GM12878 (cell line): Measurements from ENCODE around the gene CGAS.

Experiments used
- SPI1 ChIP-seq: IDR thresholded peaks from 2 replicates; pipeline ENCODE4 v1.6.1; 2011; ENCODE audit warnings: low read depth, mild to moderate bottlenecking, low read length, moderate library complexity, borderline replicate concordance; ENCODE audit not compliant: insufficient read depth
- TAF1 ChIP-seq: IDR thresholded peaks from 2 replicates; pipeline ENCODE4 v1.6.1; 2011; ENCODE audit warnings: mild to moderate bottlenecking, low read depth, low read length, borderline replicate concordance
- TF ChIP-seq, protein P1 (sequence below): IDR thresholded peaks from 2 replicates; pipeline ENCODE4 v1.6.1; 2012; ENCODE audit warnings: low read length, inconsistent platforms
- TF ChIP-seq, protein P2 (sequence below): IDR thresholded peaks from 2 replicates; pipeline ENCODE4 v1.6.1; 2012; ENCODE audit warnings: mild to moderate bottlenecking, low read depth, low read length

DNA sequence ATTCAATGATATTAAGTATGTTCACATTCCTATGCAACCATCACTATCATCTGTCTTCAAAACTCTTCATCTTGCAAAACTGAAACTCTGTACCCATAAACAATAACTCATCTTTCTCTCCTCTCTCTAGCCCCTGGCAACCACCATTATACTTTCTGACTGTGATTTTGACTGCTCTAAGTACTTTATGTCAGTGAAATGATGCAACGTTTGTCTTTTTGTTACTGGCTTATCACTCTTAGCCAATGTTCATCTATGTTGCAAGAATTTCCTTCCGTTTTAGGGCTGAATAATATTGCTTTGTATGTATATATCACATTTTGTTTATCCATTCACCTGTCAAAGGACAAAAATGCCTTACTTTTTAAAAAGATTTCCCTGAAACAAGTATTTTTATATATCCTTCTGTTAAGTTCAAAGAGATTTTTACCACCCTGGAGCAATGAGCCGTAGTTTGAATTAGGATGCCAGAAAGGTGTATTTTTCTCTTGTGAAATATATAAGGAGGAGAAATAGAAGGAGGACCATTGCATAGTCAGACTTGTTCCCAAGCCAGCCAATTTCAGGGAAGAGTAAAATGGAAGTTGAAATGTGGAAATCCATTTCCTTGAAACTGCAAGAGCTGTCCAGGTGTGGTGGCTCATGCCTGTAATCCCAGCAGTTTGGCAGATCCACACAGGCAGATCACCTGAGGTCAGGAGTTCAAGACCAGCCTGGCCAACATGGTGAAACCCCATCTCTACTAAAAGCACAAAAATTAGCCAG lies 4.0 kb upstream of the CGAS start:
- TF ChIP-seq SPI1 = no peak
- TF ChIP-seq, protein P1, sequence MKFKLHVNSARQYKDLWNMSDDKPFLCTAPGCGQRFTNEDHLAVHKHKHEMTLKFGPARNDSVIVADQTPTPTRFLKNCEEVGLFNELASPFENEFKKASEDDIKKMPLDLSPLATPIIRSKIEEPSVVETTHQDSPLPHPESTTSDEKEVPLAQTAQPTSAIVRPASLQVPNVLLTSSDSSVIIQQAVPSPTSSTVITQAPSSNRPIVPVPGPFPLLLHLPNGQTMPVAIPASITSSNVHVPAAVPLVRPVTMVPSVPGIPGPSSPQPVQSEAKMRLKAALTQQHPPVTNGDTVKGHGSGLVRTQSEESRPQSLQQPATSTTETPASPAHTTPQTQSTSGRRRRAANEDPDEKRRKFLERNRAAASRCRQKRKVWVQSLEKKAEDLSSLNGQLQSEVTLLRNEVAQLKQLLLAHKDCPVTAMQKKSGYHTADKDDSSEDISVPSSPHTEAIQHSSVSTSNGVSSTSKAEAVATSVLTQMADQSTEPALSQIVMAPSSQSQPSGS = no peak
- no peak for TF ChIP-seq TAF1
- TF ChIP-seq, protein P2, sequence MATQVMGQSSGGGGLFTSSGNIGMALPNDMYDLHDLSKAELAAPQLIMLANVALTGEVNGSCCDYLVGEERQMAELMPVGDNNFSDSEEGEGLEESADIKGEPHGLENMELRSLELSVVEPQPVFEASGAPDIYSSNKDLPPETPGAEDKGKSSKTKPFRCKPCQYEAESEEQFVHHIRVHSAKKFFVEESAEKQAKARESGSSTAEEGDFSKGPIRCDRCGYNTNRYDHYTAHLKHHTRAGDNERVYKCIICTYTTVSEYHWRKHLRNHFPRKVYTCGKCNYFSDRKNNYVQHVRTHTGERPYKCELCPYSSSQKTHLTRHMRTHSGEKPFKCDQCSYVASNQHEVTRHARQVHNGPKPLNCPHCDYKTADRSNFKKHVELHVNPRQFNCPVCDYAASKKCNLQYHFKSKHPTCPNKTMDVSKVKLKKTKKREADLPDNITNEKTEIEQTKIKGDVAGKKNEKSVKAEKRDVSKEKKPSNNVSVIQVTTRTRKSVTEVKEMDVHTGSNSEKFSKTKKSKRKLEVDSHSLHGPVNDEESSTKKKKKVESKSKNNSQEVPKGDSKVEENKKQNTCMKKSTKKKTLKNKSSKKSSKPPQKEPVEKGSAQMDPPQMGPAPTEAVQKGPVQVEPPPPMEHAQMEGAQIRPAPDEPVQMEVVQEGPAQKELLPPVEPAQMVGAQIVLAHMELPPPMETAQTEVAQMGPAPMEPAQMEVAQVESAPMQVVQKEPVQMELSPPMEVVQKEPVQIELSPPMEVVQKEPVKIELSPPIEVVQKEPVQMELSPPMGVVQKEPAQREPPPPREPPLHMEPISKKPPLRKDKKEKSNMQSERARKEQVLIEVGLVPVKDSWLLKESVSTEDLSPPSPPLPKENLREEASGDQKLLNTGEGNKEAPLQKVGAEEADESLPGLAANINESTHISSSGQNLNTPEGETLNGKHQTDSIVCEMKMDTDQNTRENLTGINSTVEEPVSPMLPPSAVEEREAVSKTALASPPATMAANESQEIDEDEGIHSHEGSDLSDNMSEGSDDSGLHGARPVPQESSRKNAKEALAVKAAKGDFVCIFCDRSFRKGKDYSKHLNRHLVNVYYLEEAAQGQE = no peak
